ENCODE data around the gene PAGR1. TPM values are rescaled to one million over a fixed set of nuclear protein-coding genes. Genes with fewer than 3 reads are reported as not detected.

The PAGR1 gene
- total and polyA plus RNA-seq, 2 of the 13 experiments (the other 11 are each of a cell fraction or from before 2014, with no cell fraction given), result 9.8 to 66.4 TPM

GRCh38 chr16:29806641-29807425 is 9.1 kb upstream of the PAGR1 start (continued):
- TF ChIP-seq ELK4 (CRISPR knock-in tag; IDR thresholded peaks at IDR 0.05; ENCODE audit: borderline replicate concordance), result no peak
- no peak for TF ChIP-seq DZIP1 (CRISPR knock-in tag; IDR thresholded peaks at IDR 0.05)
- no peak for TF ChIP-seq MTA1 (CRISPR knock-in tag; IDR thresholded peaks at IDR 0.05; ENCODE audit: borderline replicate concordance)
- no peak for TF ChIP-seq IRF2 (CRISPR knock-in tag; IDR thresholded peaks at IDR 0.05)
- no peak for TF ChIP-seq HOXD1 (CRISPR knock-in tag; IDR thresholded peaks at IDR 0.05)
- no peak for TF ChIP-seq ZEB1 (IDR thresholded peaks at IDR 0.05; ENCODE audit: insufficient replicate concordance, low read depth)
- no peak for TF ChIP-seq TFAP4 (IDR thresholded peaks at IDR 0.05; ENCODE audit: borderline replicate concordance, low read depth)
- no peak for TF ChIP-seq USF2 (IDR thresholded peaks at IDR 0.05; ENCODE audit: low read depth, low read length)
- no peak for TF ChIP-seq USF2 (CRISPR knock-in tag; IDR thresholded peaks at IDR 0.05; ENCODE audit: borderline replicate concordance)
- TF ChIP-seq BRCA1 (CRISPR knock-in tag; IDR thresholded peaks at IDR 0.05), result no peak

All from HepG2 (cell line).